Skeletal muscle tissue (tissue), 4 donors: ENCODE data around the gene UBALD2. TPM values are rescaled to one million over a fixed set of nuclear protein-coding genes. Genes with fewer than 3 reads are reported as not detected.
"Not testable (repeated sequence)": the region's sequence is repeated elsewhere in the genome, so short reads cannot be mapped to it uniquely, and the experiment has no call there.

Source experiments
- H3K27ac ChIP-seq: one replicate; pipeline ENCODE4 v1.7.0; 2013; ENCODE audit warnings: mild to moderate bottlenecking, low read depth, low read length, inconsistent platforms
- H3K27me3 ChIP-seq, 3 donors: one replicate each; pipeline ENCODE4 v1.7.0; 2013; ENCODE audit warnings: low read length in 3 of 3; ENCODE audit not compliant: control insufficient read depth in 3 of 3, insufficient read depth in 3 of 3
- H3K36me3 ChIP-seq, 3 donors: one replicate each; pipeline ENCODE4 v1.7.0; 2013; ENCODE audit warnings: low read length in 3 of 3; ENCODE audit not compliant: control insufficient read depth in 3 of 3, insufficient read depth in 3 of 3
- H3K4me1 ChIP-seq, 3 donors: one replicate each; pipeline ENCODE4 v1.7.0; 2013; ENCODE audit warnings: low read length in 3 of 3, mild to moderate bottlenecking in 3 of 3; ENCODE audit not compliant: control insufficient read depth in 3 of 3, insufficient read depth in 3 of 3
- H3K4me3 ChIP-seq, 3 donors: one replicate each; pipeline ENCODE4 v1.7.0; 2013; ENCODE audit warnings: low read length in 3 of 3
- H3K9ac ChIP-seq, 3 donors: one replicate each; pipeline ENCODE4 v1.7.0; 2013; ENCODE audit warnings: low read length in 3 of 3, mild to moderate bottlenecking in 3 of 3, moderate library complexity in 2 of 3, low read depth in 1 of 3
- H3K9me3 ChIP-seq, 3 donors: one replicate each; pipeline ENCODE4 v1.7.0; 2013; ENCODE audit warnings: low read length in 3 of 3; ENCODE audit not compliant: control insufficient read depth in 3 of 3
- total RNA-seq: library from RNA; depleted of rRNA; stranded (reverse); fragments of >200 nt; gene quantifications from one replicate; pipeline ENCODE4 v1.2.3, GENCODE V29; 2014
- donor health status: Osteomylitis.

The UBALD2 gene
- total RNA-seq, 1 donor from 2014 or later, result 2.6 TPM

GRCh38 chr17:76293106-76293505 is 28.0 kb downstream of the UBALD2 start:
- Histone ChIP-seq H3K9ac (no peak overlapping the region), H3K9me3 (no peaks in the 10 kb centered on the region), H3K4me3 (no peak overlapping the region), H3K27me3 (no peaks in the 10 kb centered on the region), H3K36me3 (peaks cover 12 to 24% (median 19%) of the 10 kb centered on the region in 3 donors), H3K4me1 (no peaks in the 10 kb centered on the region), H3K27ac (no peak overlapping the region)

- Histone ChIP-seq H3K36me3 (peaks cover 8 to 18% (median 16%) of the 10 kb centered on the region in 3 donors), H3K9ac (no peak overlapping the region), H3K27ac (no peak overlapping the region), H3K4me3 (no peak overlapping the region), H3K9me3 (no peaks in the 10 kb centered on the region), H3K27me3 (no peaks in the 10 kb centered on the region), H3K4me1 (no peaks in the 10 kb centered on the region)
Observed at GRCh38 chr17:76296186-76296585, 31.0 kb downstream of the UBALD2 start.

- H3K9ac ChIP-seq, result no peak overlapping the region
- no peaks in the 10 kb centered on the region for H3K4me1 ChIP-seq
- peaks cover 8 to 12% (median 11%) of the 10 kb centered on the region in 3 donors for H3K36me3 ChIP-seq
- no peaks in the 10 kb centered on the region for H3K27me3 ChIP-seq
- H3K4me3 ChIP-seq, result no peak overlapping the region
- no peak overlapping the region for H3K27ac ChIP-seq
- H3K9me3 ChIP-seq, result no peaks in the 10 kb centered on the region
Observed at GRCh38 chr17:76296889-76297288, 31.7 kb downstream of the UBALD2 start.

- Histone ChIP-seq H3K9ac (no peak overlapping the region), H3K27me3 (no peaks in the 10 kb centered on the region), H3K27ac (no peak overlapping the region), H3K9me3 (no peaks in the 10 kb centered on the region), H3K4me3 (no peak overlapping the region), H3K36me3 (peaks cover 8 to 10% (median 8%) of the 10 kb centered on the region in 3 donors), H3K4me1 (no peaks in the 10 kb centered on the region)
Observed at GRCh38 chr17:76297436-76297835, 32.3 kb downstream of the UBALD2 start.

GRCh38 chr17:76304226-76305134 is 39.3 kb downstream of the UBALD2 start:
- no peaks in the 10 kb centered on the region for H3K9me3 ChIP-seq
- no peak overlapping the region for H3K27ac ChIP-seq
- H3K4me3 ChIP-seq, result no peak overlapping the region
- no peaks in the 10 kb centered on the region for H3K4me1 ChIP-seq
- no peaks in the 10 kb centered on the region for H3K27me3 ChIP-seq
- peaks cover 0 to 7% (median 0%) of the 10 kb centered on the region in 3 donors for H3K36me3 ChIP-seq
- H3K9ac ChIP-seq, result no peak overlapping the region

- not testable (repeated sequence) for H3K4me3 ChIP-seq, H3K9me3 ChIP-seq, H3K4me1 ChIP-seq, H3K9ac ChIP-seq, H3K27me3 ChIP-seq, H3K27ac ChIP-seq, H3K36me3 ChIP-seq
Observed at GRCh38 chr17:76305135-76305454, 39.9 kb downstream of the UBALD2 start.

- Histone ChIP-seq H3K9ac (no peak overlapping the region), H3K36me3 (peaks cover 5 to 21% (median 8%) of the 10 kb centered on the region in 3 donors)
Observed at GRCh38 chr17:76307299-76307965, 42.3 kb downstream of the UBALD2 start.

GRCh38 chr17:76307966-76308338 is 42.8 kb downstream of the UBALD2 start, which contains the start of gene QRICH2:
Gene QRICH2, minus strand, starts transcription at chr17:76308276. Its CDS starts 278 bp downstream, at chr17:76307998.
- Histone ChIP-seq H3K4me3 (no peak within 1 kb of the TSS), H3K4me1 (no peaks in the 10 kb centered on the region), H3K9ac (no peak within 1 kb of the TSS), H3K27me3 (no peaks in the 10 kb centered on the region), H3K27ac (no peak within 1 kb of the TSS), H3K36me3 (peaks cover 10 to 26% (median 13%) of the 10 kb centered on the region in 3 donors), H3K9me3 (no peaks in the 10 kb centered on the region)

More at GRCh38 chr17:76307299-76307965, 42.3 kb downstream of the UBALD2 start:
- H3K4me3 ChIP-seq, result no peak overlapping the region
- H3K4me1 ChIP-seq, result no peaks in the 10 kb centered on the region
- no peaks in the 10 kb centered on the region for H3K9me3 ChIP-seq
- no peak overlapping the region for H3K27ac ChIP-seq
- no peaks in the 10 kb centered on the region for H3K27me3 ChIP-seq

GRCh38 chr17:76309461-76309860 is 44.3 kb downstream of the UBALD2 start:
- no peaks in the 10 kb centered on the region for H3K4me1 ChIP-seq
- H3K27ac ChIP-seq, result no peak overlapping the region
- H3K9me3 ChIP-seq, result no peaks in the 10 kb centered on the region
- H3K4me3 ChIP-seq, result no peak overlapping the region
- peaks cover 16 to 35% (median 23%) of the 10 kb centered on the region in 3 donors for H3K36me3 ChIP-seq
- H3K9ac ChIP-seq, result no peak overlapping the region
- no peaks in the 10 kb centered on the region for H3K27me3 ChIP-seq

- Histone ChIP-seq H3K27me3 (no peaks in the 10 kb centered on the region), H3K4me1 (no peaks in the 10 kb centered on the region), H3K9ac (no peak overlapping the region), H3K4me3 (no peak overlapping the region), H3K27ac (no peak overlapping the region), H3K36me3 (peaks cover 16 to 30% (median 23%) of the 10 kb centered on the region in 3 donors), H3K9me3 (no peaks in the 10 kb centered on the region)
Observed at GRCh38 chr17:76312735-76313134, 47.6 kb downstream of the UBALD2 start.
